Pancreas (tissue), 10 donors: ENCODE results near the gene TMTC2. TPM values are rescaled to one million over a fixed set of nuclear protein-coding genes. Genes with fewer than 3 reads are reported as not detected.

Source experiments
- ATAC-seq, 4 donors: fragments of 200-7000 bp; cut with Tn5 transposase; one replicate each; pipeline versions ENCODE4 v1.8.0 to v1.9.1; 2020; ENCODE audit warnings: mild to moderate bottlenecking in 4 of 4, moderate library complexity in 4 of 4
- DNase-seq, 6 donors: peaks; one replicate each; pipeline ENCODE4 v3.0.0-alpha.2; 2020
- FAIRE-seq: peaks from 2 replicates; lab custom pipeline; 2012; peaks lifted over from hg19 to GRCh38; lab: Jason Lieb, UNC
- H3K27ac ChIP-seq, 4 donors: fragments of 200-600 bp; sonication (generic); 1 replicate in 3 of 4; 2 replicates in 1 of 4; pipeline versions ENCODE4 v1.5.0 to v1.8.0; 2020
- H3K27me3 ChIP-seq, 4 donors: fragments of 200-600 bp; one replicate each; pipeline ENCODE4 v1.8.0; 2021
- H3K36me3 ChIP-seq, 3 donors: fragments of 200-600 bp; sonication (generic) in 1 of 3; one replicate each; pipeline versions ENCODE4 v1.5.0 to v1.8.0; 2020 to 2021
- H3K4me1 ChIP-seq, 3 donors: fragments of 200-600 bp; one replicate each; pipeline ENCODE4 v1.8.0; 2021
- H3K4me3 ChIP-seq, 4 donors: fragments of 200-600 bp; sonication (generic) in 2 of 4; one replicate each; pipeline versions ENCODE4 v1.5.0 to v1.8.0; 2020 to 2021
- H3K9me3 ChIP-seq, 4 donors: fragments of 200-600 bp; one replicate each; pipeline ENCODE4 v1.8.0; 2021
- CTCF ChIP-seq, 4 donors: fragments of 200-600 bp; sonication (generic) in 3 of 4; IDR thresholded peaks; one replicate each; pipeline versions ENCODE4 v1.5.0 to v1.8.0; 2021; ENCODE audit warnings: antibody characterized with exemption in 4 of 4
- WGBS, 2 donors: extraction: QIAGEN DNeasy Blood & Tissue Kit; methylation state at CpG; one replicate each; pipeline ENCODE4 v1.1.7; 2013; 5-methylcytosine and 5-hydroxymethylcytosine counted together
- intact Hi-C, 3 donors: fragments of 100-400 bp; cut with DNase I; formaldehyde crosslinking; loops; one replicate each; pipeline versions ENCODE4 v1.11.1 to v1.14.2; 2022
- polyA plus RNA-seq, 2 donors: library from polyadenylated mRNA; stranded (reverse); fragments of 200-250 nt; gene quantifications; one replicate each; pipeline ENCODE4 v1.2.3, GENCODE V29; 2013
- total RNA-seq, 6 donors: library from RNA; stranded (reverse); fragmentation: NEBNext Ultra II Directional in 4 of 6; extraction: Animal tissue kit (Norgen Biotek cat#: 25700) in 4 of 6; gene quantifications; one replicate each; pipeline versions ENCODE4 v1.2.1 to v1.2.4, GENCODE V29; 2021 to 2023
- donor health status: healthy with polysubstance abuse.
- donor health status: DM: no; HTN: no; CAD: no; lungs with moderate emphysema.
- donor health status: DM: no; HTN: no; CAD: no.
- donor health status: control.
- donor health status: control.
- donor health status: Bipolar disorder and iron deficiency.
- donor health status: DM: yes; HTN: yes; CAD: no.
- donor health status: DM: no; HTN: no; CAD: no.
- donor health status: DM: no; HTN: no; CAD: no.
- donor health status: DM: yes; HTN: yes; CAD: no.

Gene TMTC2
- total and polyA plus RNA-seq, 8 donors = 5.3 to 14.4 (median 6.4) TPM

DNA sequence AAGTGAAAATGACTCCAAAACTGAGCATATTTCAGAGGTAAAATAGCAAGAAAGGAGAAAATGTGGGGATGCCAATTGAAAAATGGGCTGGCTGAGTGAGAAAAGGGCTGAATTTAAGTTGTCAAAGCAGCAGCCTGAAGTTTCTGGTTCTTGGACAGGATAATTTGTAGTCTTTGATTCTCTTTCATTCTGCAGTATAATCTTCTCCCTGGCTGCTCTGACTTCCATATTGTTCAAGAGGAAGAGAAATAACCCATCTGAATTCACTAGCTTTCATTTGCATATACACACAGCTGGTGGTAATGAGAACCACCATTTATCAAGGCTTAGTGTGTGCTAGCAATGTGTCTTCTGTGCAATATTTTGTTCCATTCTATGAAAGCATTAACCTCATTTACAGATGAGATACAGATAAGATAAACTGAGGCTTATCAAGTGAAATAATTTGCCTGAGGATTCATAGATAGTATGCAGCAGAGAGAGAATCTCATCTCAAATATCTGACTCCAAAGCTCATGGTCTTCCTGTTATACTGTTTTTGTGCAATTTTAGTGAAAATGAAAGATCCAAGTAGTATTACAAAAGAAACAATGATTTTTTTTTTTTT is 184.2 kb downstream of the TMTC2 start:
- Histone ChIP-seq H3K4me3 (no peak overlapping the region), H3K27me3 (no peaks in the 10 kb centered on the region), H3K36me3 (no peaks in the 10 kb centered on the region), H3K4me1 (peaks cover 0 to 8% (median 3%) of the 10 kb centered on the region in 3 donors), H3K9me3 (no peaks in the 10 kb centered on the region), H3K27ac (no peak overlapping the region)
- FAIRE-seq (no peak), ATAC-seq (no peak), DNase-seq (no peak)
- no peak for TF ChIP-seq CTCF (IDR thresholded peaks at IDR 0.05)
- intact Hi-C loops = no loop called here

GRCh38 chr12:82872088-82872487 is 185.4 kb downstream of the TMTC2 start:
- TF ChIP-seq CTCF (IDR thresholded peaks at IDR 0.05) = no peak
- H3K27ac ChIP-seq = no peak overlapping the region
- no peaks in the 10 kb centered on the region for H3K9me3 ChIP-seq
- ATAC-seq = no peak
- WGBS, 2 donors = 87 to 96% methylated on average over 2 of the region's 2 CpGs
- H3K4me3 ChIP-seq = no peak overlapping the region
- H3K27me3 ChIP-seq = no peaks in the 10 kb centered on the region
- DNase-seq = no peak
- peaks cover 0 to 15% (median 3%) of the 10 kb centered on the region in 3 donors for H3K4me1 ChIP-seq
- no peak for FAIRE-seq
- intact Hi-C loops = no loop called here
- no peaks in the 10 kb centered on the region for H3K36me3 ChIP-seq

DNA sequence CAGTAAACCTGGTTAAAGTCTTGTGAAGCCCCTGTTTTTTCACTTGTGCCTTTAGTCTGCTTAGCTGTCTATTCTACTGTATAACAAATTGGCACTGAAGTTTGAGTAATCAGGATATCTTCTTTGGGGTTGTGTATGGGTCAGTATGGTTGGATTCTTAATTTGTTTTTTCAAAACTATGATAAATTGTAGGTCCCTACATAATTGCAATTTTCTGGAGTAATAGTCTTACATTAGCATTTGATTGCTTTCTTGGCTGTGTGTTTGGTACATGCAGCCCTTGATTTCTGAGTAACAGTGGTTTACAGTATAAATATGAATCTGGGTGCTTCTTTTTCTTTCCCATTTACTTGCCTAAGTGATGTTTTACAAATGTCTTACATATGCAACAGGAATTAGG is 186.6 kb downstream of the TMTC2 start:
- TF ChIP-seq CTCF (IDR thresholded peaks at IDR 0.05) = no peak
- no peak for ATAC-seq
- no peak overlapping the region for H3K27ac ChIP-seq
- no peak overlapping the region for H3K4me3 ChIP-seq
- no peaks in the 10 kb centered on the region for H3K9me3 ChIP-seq
- H3K4me1 ChIP-seq = peaks cover 0 to 7% (median 0%) of the 10 kb centered on the region in 3 donors
- intact Hi-C loops = no loop called here
- no peaks in the 10 kb centered on the region for H3K27me3 ChIP-seq
- no peak for DNase-seq
- H3K36me3 ChIP-seq = no peaks in the 10 kb centered on the region
- no peak for FAIRE-seq

DNA sequence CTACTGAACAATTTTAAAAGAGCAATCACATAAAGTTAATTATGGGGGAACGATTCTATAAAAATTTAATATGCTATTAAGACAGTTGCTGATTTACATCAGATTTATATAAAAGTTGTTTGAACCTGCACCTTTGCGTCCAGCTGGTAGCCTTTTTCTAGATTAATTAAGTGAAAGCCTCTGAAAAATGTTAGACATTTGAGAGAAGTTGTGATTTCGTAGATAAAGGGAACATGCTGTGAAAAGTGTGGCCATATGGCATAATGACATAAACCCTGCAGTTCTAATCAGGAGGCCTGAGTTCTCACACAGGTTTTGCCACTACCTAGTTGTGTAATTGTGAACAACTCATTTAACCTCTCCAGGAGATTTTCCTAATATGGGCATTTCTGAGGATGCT is 187.2 kb downstream of the TMTC2 start:
- 89 to 90% methylated on average over 3 of the region's 3 CpGs for WGBS, 2 donors
- intact Hi-C loops = no loop called here
- FAIRE-seq = no peak

More for the DNA sequence above, 187.2 kb downstream of the TMTC2 start:
- no peak for DNase-seq
- no peaks in the 10 kb centered on the region for H3K27me3 ChIP-seq
- H3K27ac ChIP-seq = no peak overlapping the region
- no peak for ATAC-seq
- no peaks in the 10 kb centered on the region for H3K9me3 ChIP-seq
- H3K4me3 ChIP-seq = no peak overlapping the region
- H3K4me1 ChIP-seq = peaks cover 0 to 7% (median 0%) of the 10 kb centered on the region in 3 donors
- H3K36me3 ChIP-seq = no peaks in the 10 kb centered on the region
- no peak for TF ChIP-seq CTCF (IDR thresholded peaks at IDR 0.05)
